K562 (cell line): Measurements from ENCODE around the gene ATXN1. TPM values are rescaled to one million over a fixed set of nuclear protein-coding genes. Genes with fewer than 3 reads are reported as not detected.

Source experiments
- ATAC-seq: fragments of 200-7000 bp; cut with Tn5 transposase; 3 replicates; pipeline ENCODE4 v1.9.1; 2020; ENCODE audit warnings: moderate library complexity
- BruUV-seq: library from RNA; stranded (reverse); fragments of 400-500 nt; replicated peaks from 2 replicates; lab custom pipeline; 2021; lab: Mats Ljungman, UMichigan
- CTCF ChIA-PET: fragments of 300-600 bp; formaldehyde crosslinking; extraction: SDS; loops from one replicate; lab custom pipeline; 2021; ENCODE audit warnings: low intra/inter-chr PET ratio; lab: Yijun Ruan, JAX
- POLR2A ChIA-PET: fragments of 300-600, 350-650 bp; sonication (Branson Sonifier 250); formaldehyde crosslinking; extraction: SDS; loops from one replicate; lab custom pipeline; 2021; ENCODE audit warnings: antibody characterized with exemption, inconsistent platforms; lab: Yijun Ruan, JAX
- DNase-seq, 4 experiments: peaks; one replicate each; pipeline versions ENCODE4 v3.0.0 to v3.0.0-alpha.2; 2011 to 2018; ENCODE audit warnings: low spot score in 3 of 4, mixed read lengths in 3 of 4; ENCODE audit errors: extremely low read depth in 1 of 4
- FAIRE-seq: peaks from 2 replicates; lab custom pipeline; 2011; peaks lifted over from hg19 to GRCh38; lab: Jason Lieb, UNC
- H2AFZ ChIP-seq: 2 replicates; pipeline ENCODE4 v1.6.0; 2011; ENCODE audit warnings: low read depth, low read length, control low read depth, inconsistent platforms
- H3K27ac ChIP-seq: fragments of 200-600 bp; 3 replicates; pipeline ENCODE4 v1.8.0; 2011; ENCODE audit warnings: low read depth, mild to moderate bottlenecking, control low read depth, inconsistent platforms, low read length, moderate library complexity, mixed read lengths; ENCODE audit errors: extremely low read depth
- H3K27me3 ChIP-seq, 2 experiments: fragments of 300-600 bp in 1 of 2; 2 replicates in 1 of 2; 3 replicates in 1 of 2; pipeline versions ENCODE4 v1.6.0 to v1.8.0; 2011; ENCODE audit warnings: inconsistent platforms in 2 of 2, low read length in 2 of 2, mild to moderate bottlenecking in 1 of 2, mixed read lengths in 1 of 2, moderate library complexity in 1 of 2; ENCODE audit not compliant: control insufficient read depth in 2 of 2, insufficient read depth in 2 of 2
- H3K36me3 ChIP-seq: fragments of 300-600 bp; 3 replicates; pipeline ENCODE4 v1.8.0; 2011; ENCODE audit warnings: mild to moderate bottlenecking, low read length, inconsistent platforms; ENCODE audit not compliant: control insufficient read depth, insufficient read depth
- H3K4me1 ChIP-seq, 2 experiments: fragments of 200-600 bp in 1 of 2; replicated peaks in 1 of 2; 2 replicates in 1 of 2; 3 replicates in 1 of 2; pipeline versions ENCODE4 v1.5.1 to v1.8.0; 2011; ENCODE audit warnings: inconsistent platforms in 2 of 2, low read length in 2 of 2, mild to moderate bottlenecking in 1 of 2, mixed read lengths in 1 of 2, moderate library complexity in 1 of 2; ENCODE audit not compliant: control insufficient read depth in 2 of 2, insufficient read depth in 2 of 2
- H3K4me2 ChIP-seq: 2 replicates; pipeline ENCODE4 v1.6.1; 2011; ENCODE audit warnings: low read length, control low read depth, inconsistent platforms, mixed read lengths; ENCODE audit not compliant: insufficient read depth
- H3K4me3 ChIP-seq: fragments of 200-600 bp; sonication (generic), shearing (Covaris generic); 2 replicates; pipeline ENCODE4 v1.5.1; 2016; ENCODE audit warnings: control low read depth, inconsistent platforms
- H3K79me2 ChIP-seq: fragments of 200-600 bp; 3 replicates; pipeline ENCODE4 v1.8.0; 2011; ENCODE audit warnings: low read length, inconsistent platforms; ENCODE audit not compliant: control insufficient read depth, insufficient read depth
- H3K9ac ChIP-seq, 2 experiments: 2 replicates each; pipeline versions ENCODE4 v1.6.0 to v1.6.1; 2011; ENCODE audit warnings: low read depth in 2 of 2, low read length in 2 of 2, control low read depth in 1 of 2, inconsistent platforms in 1 of 2, mild to moderate bottlenecking in 1 of 2, mixed read lengths in 1 of 2; ENCODE audit not compliant: insufficient read depth in 1 of 2
- H3K9me1 ChIP-seq: one replicate; pipeline ENCODE4 v1.6.0; 2011; ENCODE audit warnings: inconsistent platforms, mild to moderate bottlenecking, low read length, moderate library complexity; ENCODE audit not compliant: control insufficient read depth, insufficient read depth
- H3K9me3 ChIP-seq: replicated peaks from 2 replicates; pipeline ENCODE4 v1.5.1; 2011; ENCODE audit warnings: low read depth, low read length, inconsistent platforms; ENCODE audit not compliant: control insufficient read depth, insufficient read depth
- H4K20me1 ChIP-seq: replicated peaks from 2 replicates; pipeline ENCODE4 v1.6.1; 2011; ENCODE audit warnings: low read length, inconsistent platforms, mixed read lengths; ENCODE audit not compliant: control insufficient read depth, insufficient read depth
- BMI1 ChIP-seq: fragments of 150-350 bp; IDR thresholded peaks from 2 replicates; pipeline ENCODE4 v1.6.1; 2014; ENCODE audit warnings: low read length
- PHB ChIP-seq: fragments of 250-450 bp; sonication (Bioruptor Pico); IDR thresholded peaks from 2 replicates; pipeline ENCODE4 v1.5.0; 2021
- POLR2G ChIP-seq: fragments of 200-400 bp; formaldehyde crosslinking; IDR thresholded peaks from 2 replicates; pipeline ENCODE4 v1.6.1; 2017; ENCODE audit warnings: low read depth, mild to moderate bottlenecking, antibody characterized with exemption, low read length, moderate library complexity
- WGBS: fragments of 100-300 bp; shearing (Covaris generic); methylation state at CpG from one replicate; pipeline ENCODE4 v1.1.6; 2016; ENCODE audit warnings: low coverage, mixed read lengths; ENCODE audit not compliant: insufficient coverage; ENCODE audit errors: missing lambda C conversion rate; 5-methylcytosine and 5-hydroxymethylcytosine counted together
- in situ Hi-C: fragments of 300-500 bp; cut with MboI; formaldehyde crosslinking; loops from 4 replicates; pipeline ENCODE4 v1.15.0; 2018; ENCODE audit warnings: inconsistent platforms, mixed read lengths
- intact Hi-C: fragments of 100-400 bp; cut with micrococcal nuclease; formaldehyde crosslinking; loops from 2 replicates; pipeline ENCODE4 v1.14.2; 2022
- polyA plus RNA-seq, 8 experiments: library from polyadenylated mRNA; depleted of rRNA in 4 of 8; stranded (reverse) in 5 of 8; unstranded in 3 of 8; fragments of >200 nt; fragmentation: Nextera tagmentation in 2 of 8; fragmentation: Illumina TruSeq in 1 of 8; extraction: Ambion mirVana in 2 of 8; extraction: Trizol in 1 of 8; gene quantifications; 2 replicates each; pipeline versions ENCODE4 v1.2.1 to v1.2.3, GENCODE V29; 2011 to 2014; ENCODE audit warnings: inconsistent platforms in 1 of 8, missing spikeins in 1 of 8
- total RNA-seq, 7 experiments: library from RNA; depleted of rRNA in 6 of 7; stranded (reverse); fragments of >200 nt in 6 of 7; fragmentation: Illumina TruSeq in 2 of 7; extraction: Trizol in 2 of 7; gene quantifications; 2 replicates each; pipeline versions ENCODE4 v1.2.1 to v1.2.3, GENCODE V29; 2011 to 2021; ENCODE audit warnings: low replicate concordance in 1 of 7
- TF ChIP-seq, protein P1 (sequence below): sonication (generic); formaldehyde crosslinking; IDR thresholded peaks from 2 replicates; pipeline ENCODE4 v1.8.1; 2023; ENCODE audit warnings: mild to moderate bottlenecking, missing genetic modification reagents
- TF ChIP-seq, protein P2 (sequence below): sonication (generic); formaldehyde crosslinking; IDR thresholded peaks from 2 replicates; pipeline ENCODE4 v1.8.0; 2022; ENCODE audit warnings: mild to moderate bottlenecking, low read depth, missing genetic modification reagents

ATXN1 gene
- total and polyA plus RNA-seq, 9 of the 15 experiments (the other 6 are each of a cell fraction or from before 2014, with no cell fraction given): under 0.01 to 1.2 (median 0.58) TPM

GRCh38 chr6:16654701-16655100 lies 106.6 kb downstream of the ATXN1 start:
- no peaks in the 10 kb centered on the region for H3K36me3 ChIP-seq
- in situ Hi-C loops: no loop called here
- H3K27me3 ChIP-seq: peaks cover 7 to 8% of the 10 kb centered on the region in 2 experiments; a peak in 3 of 5 replicates
- no peak overlapping the region for H3K27ac ChIP-seq
- no peaks in the 10 kb centered on the region for H3K4me1 ChIP-seq
- no peaks in the 10 kb centered on the region for H3K9me1 ChIP-seq
- no peak overlapping the region for H3K4me3 ChIP-seq
- H3K9me3 ChIP-seq: no peaks in the 10 kb centered on the region
- ChIA-PET CTCF (no interaction called here), POLR2A (interaction anchor here (0.6 to 1.2 kb wide), 2 partner anchors 16 to 90 kb away, joined by 3 read pairs; no protein-coding TSS in a partner anchor)
- no peak for DNase-seq
- FAIRE-seq: no peak
- WGBS: 0% methylated on average over 1 of the region's 1 CpG
- no peak overlapping the region for H3K4me2 ChIP-seq
- no TSS peak for BruUV-seq
- TF ChIP-seq POLR2G: no peak
- no peak for TF ChIP-seq PHB (CRISPR knock-in tag)
- no peak for TF ChIP-seq BMI1
- TF ChIP-seq, protein P1, sequence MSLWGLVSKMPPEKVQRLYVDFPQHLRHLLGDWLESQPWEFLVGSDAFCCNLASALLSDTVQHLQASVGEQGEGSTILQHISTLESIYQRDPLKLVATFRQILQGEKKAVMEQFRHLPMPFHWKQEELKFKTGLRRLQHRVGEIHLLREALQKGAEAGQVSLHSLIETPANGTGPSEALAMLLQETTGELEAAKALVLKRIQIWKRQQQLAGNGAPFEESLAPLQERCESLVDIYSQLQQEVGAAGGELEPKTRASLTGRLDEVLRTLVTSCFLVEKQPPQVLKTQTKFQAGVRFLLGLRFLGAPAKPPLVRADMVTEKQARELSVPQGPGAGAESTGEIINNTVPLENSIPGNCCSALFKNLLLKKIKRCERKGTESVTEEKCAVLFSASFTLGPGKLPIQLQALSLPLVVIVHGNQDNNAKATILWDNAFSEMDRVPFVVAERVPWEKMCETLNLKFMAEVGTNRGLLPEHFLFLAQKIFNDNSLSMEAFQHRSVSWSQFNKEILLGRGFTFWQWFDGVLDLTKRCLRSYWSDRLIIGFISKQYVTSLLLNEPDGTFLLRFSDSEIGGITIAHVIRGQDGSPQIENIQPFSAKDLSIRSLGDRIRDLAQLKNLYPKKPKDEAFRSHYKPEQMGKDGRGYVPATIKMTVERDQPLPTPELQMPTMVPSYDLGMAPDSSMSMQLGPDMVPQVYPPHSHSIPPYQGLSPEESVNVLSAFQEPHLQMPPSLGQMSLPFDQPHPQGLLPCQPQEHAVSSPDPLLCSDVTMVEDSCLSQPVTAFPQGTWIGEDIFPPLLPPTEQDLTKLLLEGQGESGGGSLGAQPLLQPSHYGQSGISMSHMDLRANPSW (CRISPR knock-in tag): no peak
- TF ChIP-seq, protein P2, sequence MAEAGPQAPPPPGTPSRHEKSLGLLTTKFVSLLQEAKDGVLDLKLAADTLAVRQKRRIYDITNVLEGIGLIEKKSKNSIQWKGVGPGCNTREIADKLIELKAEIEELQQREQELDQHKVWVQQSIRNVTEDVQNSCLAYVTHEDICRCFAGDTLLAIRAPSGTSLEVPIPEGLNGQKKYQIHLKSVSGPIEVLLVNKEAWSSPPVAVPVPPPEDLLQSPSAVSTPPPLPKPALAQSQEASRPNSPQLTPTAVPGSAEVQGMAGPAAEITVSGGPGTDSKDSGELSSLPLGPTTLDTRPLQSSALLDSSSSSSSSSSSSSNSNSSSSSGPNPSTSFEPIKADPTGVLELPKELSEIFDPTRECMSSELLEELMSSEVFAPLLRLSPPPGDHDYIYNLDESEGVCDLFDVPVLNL (CRISPR knock-in tag): no peak
- ATAC-seq: no peak
- intact Hi-C loops: no loop called here
- no peak overlapping the region for H2AFZ ChIP-seq
- H3K79me2 ChIP-seq: no peaks in the 10 kb centered on the region
- no peaks in the 10 kb centered on the region for H4K20me1 ChIP-seq
- no peak overlapping the region for H3K9ac ChIP-seq
